Adrenal gland (tissue), 12 donors: Measurements from ENCODE around the gene TM9SF4. TPM values are rescaled to one million over a fixed set of nuclear protein-coding genes. Genes with fewer than 3 reads are reported as not detected.
"Not testable (repeated sequence)": the region's sequence is repeated elsewhere in the genome, so short reads cannot be mapped to it uniquely, and the experiment has no call there.

Experiments used
- DNase-seq, 7 donors: peaks; one replicate each; pipeline ENCODE4 v3.0.0-alpha.2; 2019 to 2020
- H3K27ac ChIP-seq, 5 donors: fragments of 200-600 bp; sonication (generic) in 4 of 5; 1 replicate in 3 of 5; 2 replicates in 2 of 5; pipeline versions ENCODE4 v1.5.1 to v1.8.0; 2016 to 2020; ENCODE audit warnings: mild to moderate bottlenecking in 1 of 5
- H3K27me3 ChIP-seq: fragments of 200-600 bp; 2 replicates; pipeline ENCODE4 v1.8.0; 2021
- H3K36me3 ChIP-seq, 2 donors: fragments of 200-600 bp; replicated peaks in 1 of 2; 1 replicate in 1 of 2; 2 replicates in 1 of 2; pipeline versions ENCODE4 v1.5.1 to v1.8.0; 2018 to 2022
- H3K4me1 ChIP-seq, 2 donors: fragments of 200-600 bp; replicated peaks in 1 of 2; 1 replicate in 1 of 2; 2 replicates in 1 of 2; pipeline versions ENCODE4 v1.5.1 to v1.8.0; 2018 to 2021
- H3K4me3 ChIP-seq, 4 donors: fragments of 200-600 bp; sonication (generic) in 3 of 4; one replicate each; pipeline ENCODE4 v1.5.1; 2016 to 2018
- H3K9me3 ChIP-seq, 3 donors: fragments of 200-600 bp; sonication (generic) in 1 of 3; replicated peaks in 1 of 3; 1 replicate in 2 of 3; 2 replicates in 1 of 3; pipeline versions ENCODE4 v1.5.1 to v1.8.0; 2016 to 2021
- CTCF ChIP-seq, 6 experiments: fragments of 450-650 bp in 4 of 6; fragments of 200-600 bp in 2 of 6; sonication (generic) in 1 of 6; IDR thresholded peaks; 1 replicate in 5 of 6; 2 replicates in 1 of 6; pipeline versions ENCODE4 v1.5.1 to v1.8.0; 2016 to 2021; ENCODE audit warnings: antibody characterized with exemption in 6 of 6, mild to moderate bottlenecking in 2 of 6, moderate library complexity in 1 of 6
- POLR2A ChIP-seq, 2 donors: fragments of 450-650 bp; IDR thresholded peaks; one replicate each; pipeline ENCODE4 v1.6.1; 2017; ENCODE audit warnings: antibody characterized with exemption in 2 of 2, mild to moderate bottlenecking in 2 of 2, moderate library complexity in 1 of 2
- WGBS, 4 donors: extraction: QIAGEN DNeasy Blood & Tissue Kit in 2 of 4; methylation state at CpG; one replicate each; pipeline versions ENCODE4 v1.1.5 to v1.1.7; 2013 to 2017; 5-methylcytosine and 5-hydroxymethylcytosine counted together
- intact Hi-C, 2 donors: fragments of 100-400 bp; cut with DNase I; formaldehyde crosslinking; loops; one replicate each; pipeline versions ENCODE4 v1.14.1 to v1.15.0; 2022 to 2023
- polyA plus RNA-seq, 3 donors: library from polyadenylated mRNA; stranded (reverse); fragments of 200-250 nt in 2 of 3; fragments of 350-450 nt in 1 of 3; fragmentation: Illumina TruSeq in 1 of 3; extraction: RNeasy Lipid Tissue Mini Kit (QIAGEN cat#74804) in 1 of 3; gene quantifications; one replicate each; pipeline ENCODE4 v1.2.3, GENCODE V29; 2013 to 2014
- total RNA-seq, 9 donors: library from RNA; depleted of rRNA in 4 of 9; stranded (reverse); fragments of >200 nt in 4 of 9; fragments of 120-200 nt in 1 of 9; fragmentation: NEBNext Ultra II Directional in 1 of 9; extraction: Animal tissue kit (Norgen Biotek cat#: 25700) in 1 of 9; gene quantifications; one replicate each; pipeline versions ENCODE4 v1.1.0 to v1.2.4, GENCODE V29; 2013 to 2023
- donor health status: healthy with polysubstance abuse.
- donor health status: Bipolar disorder and iron deficiency.
- donor health status: DM: yes; HTN: yes; CAD: no.
- donor health status: DM: no; HTN: no; CAD: no.
- donor health status: DM: no; HTN: no; CAD: no.
- donor health status: DM: yes; HTN: yes; CAD: no.

The TM9SF4 gene
- total and polyA plus RNA-seq, 12 donors, result 23.2 to 61.0 (median 46.1) TPM

- Histone ChIP-seq H3K4me3 (no peak overlapping the region), H3K4me1 (no peaks in the 10 kb centered on the region), H3K9me3 (no peaks in the 10 kb centered on the region), H3K27ac (no peak overlapping the region), H3K27me3 (no peaks in the 10 kb centered on the region), H3K36me3 (peaks cover 0 to 54% of the 10 kb centered on the region in 2 donors)
- 81 to 92% (median 89%) methylated on average over 7 to 8 of the region's 8 CpGs for WGBS, 4 donors
- TF ChIP-seq CTCF (IDR thresholded peaks at IDR 0.05), result no peak
- TF ChIP-seq POLR2A (IDR thresholded peaks at IDR 0.05), result no peak
- DNase-seq, result peak in 2 of 7 donors; percentile 9 to 39
- intact Hi-C loops, result no loop called here
Observed at GRCh38 chr20:32165836-32166545, 56.5 kb downstream of the TM9SF4 start.

DNA sequence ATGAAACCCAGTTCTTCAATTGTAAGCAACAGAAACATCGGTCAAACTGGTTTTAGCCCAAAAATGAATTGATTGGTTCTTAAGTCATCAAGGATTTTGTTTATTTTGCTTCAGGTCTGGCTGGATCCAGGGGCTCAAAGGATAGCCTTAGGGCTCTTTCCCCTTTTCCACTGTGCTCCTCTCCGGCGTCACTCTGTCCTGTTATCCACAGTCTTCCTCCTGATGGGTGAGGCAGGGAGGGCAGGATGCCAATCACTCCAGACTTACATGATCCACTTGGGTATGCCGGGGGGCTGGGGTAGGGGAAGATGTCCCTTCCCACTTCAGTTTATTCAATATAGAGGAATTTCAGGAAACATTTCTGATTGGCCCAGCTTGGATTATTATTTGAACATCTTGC lies 58.0 kb downstream of the TM9SF4 start:
- TF ChIP-seq CTCF (IDR thresholded peaks at IDR 0.05) (no peak), POLR2A (IDR thresholded peaks at IDR 0.05) (no peak)
- Histone ChIP-seq H3K27me3 (no peaks in the 10 kb centered on the region), H3K36me3 (peaks cover 0 to 39% of the 10 kb centered on the region in 2 donors), H3K27ac (no peak overlapping the region), H3K9me3 (no peaks in the 10 kb centered on the region), H3K4me1 (no peaks in the 10 kb centered on the region), H3K4me3 (no peak overlapping the region)
- peak in 2 of 7 donors; percentile 12 to 49 for DNase-seq
- 95 to 99% (median 97%) methylated on average over 4 of the region's 4 CpGs for WGBS, 4 donors
- intact Hi-C loops, result no loop called here

DNA sequence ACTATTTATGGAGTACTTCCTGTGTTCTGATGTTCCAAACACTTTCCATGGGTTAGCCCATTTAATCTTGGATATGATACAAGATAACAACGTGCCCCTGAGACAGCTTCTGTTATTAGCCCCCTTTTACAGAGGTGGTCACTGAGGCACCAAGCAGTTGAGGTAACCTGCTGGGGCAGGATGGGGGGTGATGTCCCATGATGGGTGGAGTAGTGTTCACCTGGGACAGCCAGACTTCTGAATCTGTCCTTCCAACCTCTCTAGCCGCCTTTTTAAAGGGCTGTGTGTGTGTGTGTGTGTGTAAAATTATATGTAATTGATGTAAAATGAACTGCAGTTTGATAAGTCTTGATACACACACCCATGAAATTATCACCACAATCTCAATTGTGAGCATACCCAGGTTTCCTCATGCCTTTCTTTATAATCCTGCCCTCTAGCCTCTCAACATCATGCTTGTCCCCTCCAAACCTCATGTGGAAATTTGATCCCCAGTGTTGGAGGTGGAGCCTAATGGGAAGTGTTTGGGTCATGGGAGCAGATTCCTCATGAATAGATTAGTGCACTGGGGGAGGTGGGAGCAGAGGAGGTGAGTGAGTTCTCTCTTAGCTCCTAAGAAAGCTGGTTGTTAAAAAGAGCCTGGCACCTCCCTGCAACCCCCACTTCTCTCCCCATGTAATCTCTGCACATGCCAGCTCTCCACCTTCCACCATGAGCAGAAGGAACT lies 58.8 kb downstream of the TM9SF4 start:
- peaks cover 0 to 34% of the 10 kb centered on the region in 2 donors for H3K36me3 ChIP-seq
- no peaks in the 10 kb centered on the region for H3K27me3 ChIP-seq
- DNase-seq, result peak in 2 of 7 donors; percentile 1 to 27
- H3K4me1 ChIP-seq, result no peaks in the 10 kb centered on the region
- intact Hi-C loops, result no loop called here
- no peaks in the 10 kb centered on the region for H3K9me3 ChIP-seq
- TF ChIP-seq CTCF (IDR thresholded peaks at IDR 0.05) (no peak), POLR2A (IDR thresholded peaks at IDR 0.05) (no peak)
- H3K4me3 ChIP-seq, result no peak overlapping the region
- 68 to 81% (median 76%) methylated on average over 2 of the region's 2 CpGs for WGBS, 4 donors
- H3K27ac ChIP-seq, result no peak overlapping the region

DNA sequence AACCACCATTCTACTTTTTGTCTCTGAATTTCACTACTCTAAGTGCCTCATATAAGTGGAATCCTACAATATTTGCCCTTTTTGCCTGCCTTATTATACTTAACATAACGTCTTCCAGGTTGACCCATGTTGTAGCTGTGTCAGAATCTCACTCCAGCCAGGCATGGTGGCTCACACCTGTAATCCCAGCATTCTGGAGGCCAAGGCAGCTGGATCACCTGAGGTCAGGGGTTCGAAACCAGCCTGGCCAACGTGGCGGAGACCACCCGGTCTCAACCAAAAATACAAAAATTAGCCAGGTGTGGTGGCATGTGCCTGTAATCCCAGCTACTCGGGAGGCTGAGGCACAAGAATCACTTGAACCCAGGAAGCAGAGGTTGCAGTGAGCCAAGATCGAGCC lies 68.2 kb downstream of the TM9SF4 start:
- H3K27ac ChIP-seq, H3K4me3 ChIP-seq, H3K4me1 ChIP-seq, H3K27me3 ChIP-seq, H3K36me3 ChIP-seq, intact Hi-C loops, H3K9me3 ChIP-seq: not testable (repeated sequence)
- peak in 1 of 7 donors; percentile 18 for DNase-seq
- WGBS, 4 donors, result 90 to 95% (median 90%) methylated on average over 6 to 7 of the region's 7 CpGs
